GM19455 (cell line): Measurements from ENCODE around the gene DYRK1A.

Experiments used
- ATAC-seq: cut with Tn5 transposase; IDR thresholded peaks from one replicate; pipeline ENCODE4 v1.9.1; 2021; ENCODE audit not compliant: unreplicated experiment

DYRK1A gene

DNA sequence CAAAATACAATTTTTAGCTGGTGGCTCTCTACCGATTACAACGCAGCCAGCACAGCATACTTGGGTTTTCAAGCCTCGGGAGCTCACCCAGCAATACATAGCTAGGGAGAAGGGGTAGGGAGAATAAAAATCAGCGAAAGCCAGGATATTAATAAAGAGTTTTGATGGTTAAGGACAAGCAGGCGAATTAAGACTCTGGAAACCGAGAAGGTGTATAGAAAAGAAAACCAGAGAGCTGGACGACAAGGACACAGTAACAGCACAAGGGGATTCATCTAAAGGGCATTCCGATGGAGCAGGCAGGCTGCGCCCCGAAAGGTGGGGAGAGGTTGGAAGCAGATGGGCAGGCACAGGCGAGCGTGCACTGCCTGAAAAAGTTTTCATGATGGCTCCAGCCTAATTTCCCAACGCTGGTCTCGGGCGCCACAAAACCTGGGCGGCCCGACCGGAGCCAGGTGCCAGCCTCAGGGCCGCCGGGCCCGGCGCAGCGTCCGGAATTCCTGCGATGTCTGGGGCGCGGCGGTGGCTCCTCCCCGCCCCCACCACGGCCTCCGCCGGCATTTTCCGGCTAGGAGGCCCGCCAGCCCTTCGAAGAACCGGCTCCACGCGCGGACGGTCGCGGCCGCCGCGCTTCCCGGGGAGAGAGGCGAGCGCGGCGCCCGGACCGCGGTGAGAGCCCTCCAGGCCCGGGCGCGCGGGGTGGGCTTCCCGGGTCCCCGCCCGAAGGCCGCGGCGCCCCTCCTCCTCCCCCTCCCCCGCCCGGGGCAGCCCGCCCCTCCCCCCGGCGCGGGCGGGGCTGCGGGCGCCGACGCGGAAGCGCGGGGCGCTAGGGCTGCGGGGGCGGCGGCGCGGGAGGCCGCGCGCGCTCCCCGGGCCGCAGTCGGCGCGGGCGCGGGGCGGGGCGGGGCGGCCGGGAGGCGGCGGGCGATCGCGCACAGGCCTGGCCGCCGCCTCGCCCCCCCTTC is 774 bp upstream of the DYRK1A start:
- ATAC-seq = peak; percentile 32

DNA sequence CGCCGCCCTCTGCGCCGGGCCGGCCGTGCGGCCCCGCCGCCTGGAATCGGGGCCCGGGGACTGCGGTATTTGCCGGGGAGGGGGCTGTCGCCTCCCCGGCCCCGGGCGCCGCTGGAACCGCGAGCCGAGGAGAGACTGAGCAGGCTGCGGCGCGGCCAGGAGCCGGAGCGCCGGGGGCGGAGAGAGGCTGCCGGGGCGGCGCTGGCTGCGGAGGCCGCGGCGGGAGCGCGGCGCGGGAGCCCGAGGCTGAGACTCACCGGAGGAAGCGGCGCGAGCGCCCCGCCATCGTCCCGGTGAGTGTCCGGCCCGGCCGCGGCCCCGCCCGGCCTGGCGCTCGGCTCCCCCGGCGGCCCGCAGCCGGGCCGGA is 746 bp downstream of the DYRK1A start:
- ATAC-seq = no peak

DNA sequence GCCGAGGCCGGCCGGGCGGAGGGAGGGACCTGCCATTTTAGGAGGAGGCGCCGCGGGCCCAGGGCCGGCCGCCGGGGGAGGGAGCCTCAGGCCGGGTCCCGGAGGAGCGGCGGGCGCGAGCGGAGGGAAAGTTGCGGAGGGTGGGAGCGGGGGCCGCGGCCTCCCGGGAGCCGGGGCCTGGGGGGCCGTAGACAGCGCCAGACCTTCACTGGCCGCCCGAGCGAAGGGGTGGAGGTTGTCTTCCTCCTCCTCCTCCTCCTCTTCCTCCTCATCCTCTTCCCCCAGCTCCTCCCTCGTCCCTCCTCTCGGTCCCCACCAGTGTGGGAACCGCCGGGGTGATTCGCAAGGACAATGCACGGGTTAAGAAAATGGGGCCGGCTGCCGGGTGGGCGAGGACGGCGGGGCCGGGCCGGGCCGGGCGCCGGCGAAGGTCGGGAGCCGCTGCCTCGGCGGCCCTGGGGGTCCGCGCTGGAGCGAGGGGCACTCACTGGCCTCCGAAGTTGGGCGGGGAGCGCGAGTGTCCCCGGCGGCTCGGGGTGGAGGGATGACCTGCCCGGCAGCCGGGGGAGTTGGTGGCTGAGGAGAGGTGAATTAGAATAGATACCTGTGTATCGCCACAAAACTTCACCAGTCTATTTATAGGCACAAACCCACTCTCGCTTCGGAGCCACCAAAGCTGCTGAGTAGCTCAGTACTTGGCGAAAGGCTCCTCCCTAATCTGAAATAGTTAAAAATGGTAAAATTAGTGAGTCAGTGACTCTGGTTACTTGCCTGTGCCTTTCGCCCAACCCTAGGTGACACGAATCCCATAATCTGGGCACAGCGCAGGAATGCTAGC is 1.3 kb downstream of the DYRK1A start:
- ATAC-seq = no peak

DNA sequence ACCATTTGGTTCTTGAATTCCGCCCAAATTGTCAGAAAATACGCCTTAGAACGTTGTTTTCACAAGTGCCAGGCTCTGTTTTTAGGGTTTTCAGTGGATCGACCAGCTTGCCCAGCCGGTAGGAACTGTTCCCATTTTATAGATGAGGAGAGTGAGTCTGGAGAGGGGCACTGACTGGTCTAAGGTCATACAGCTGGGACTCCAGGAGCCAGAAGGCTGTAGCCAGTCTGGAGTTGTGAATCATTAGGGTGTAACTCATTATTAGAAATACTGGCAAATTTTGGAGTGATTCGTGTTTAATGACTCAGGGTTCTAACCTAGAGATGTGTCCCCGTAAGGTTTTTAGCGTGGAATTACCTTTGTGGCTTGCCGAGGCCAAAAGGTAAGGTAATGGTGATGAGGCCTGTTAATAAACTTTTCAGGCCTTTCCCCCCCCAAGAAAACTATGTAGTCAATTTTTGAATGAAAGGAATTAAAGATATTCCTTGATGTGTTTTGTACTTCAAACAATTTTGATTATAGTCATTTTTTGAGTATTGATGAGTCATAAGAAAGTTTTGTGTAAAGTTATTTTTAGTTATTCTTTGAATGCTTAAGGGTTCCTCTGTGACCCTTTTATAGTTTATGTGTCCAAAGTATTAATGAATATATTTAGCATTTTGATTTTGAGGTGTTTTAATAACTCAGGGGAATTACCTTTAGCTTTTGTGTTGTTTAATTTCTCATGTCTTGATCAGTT is 2.1 kb downstream of the DYRK1A start:
- ATAC-seq = no peak

DNA sequence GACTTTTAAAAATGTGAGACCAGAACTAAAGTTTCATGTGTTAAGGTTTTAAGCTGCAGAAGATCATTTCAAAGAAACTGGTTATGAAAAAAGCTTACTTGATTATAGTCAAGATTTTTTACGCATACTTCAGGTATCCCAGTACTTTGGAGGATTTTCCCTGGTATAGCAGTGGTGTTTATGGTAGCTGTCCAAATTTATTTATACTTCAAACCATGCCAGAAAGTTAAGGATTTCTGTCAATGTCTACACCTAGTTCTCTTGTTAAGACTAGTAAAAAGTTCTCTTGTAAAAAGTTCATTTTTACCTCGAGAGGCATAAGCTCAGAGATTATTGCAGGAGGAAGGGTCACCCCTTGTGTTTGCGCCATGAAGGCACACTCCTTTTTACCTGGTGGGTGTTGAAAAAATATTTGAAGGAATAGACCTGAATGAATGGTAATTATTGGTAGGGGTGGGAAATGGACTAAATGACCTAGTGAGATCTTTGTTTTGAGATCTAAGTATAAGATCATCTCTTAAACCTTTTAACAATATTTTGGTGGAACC is 2.8 kb downstream of the DYRK1A start:
- ATAC-seq = no peak

DNA sequence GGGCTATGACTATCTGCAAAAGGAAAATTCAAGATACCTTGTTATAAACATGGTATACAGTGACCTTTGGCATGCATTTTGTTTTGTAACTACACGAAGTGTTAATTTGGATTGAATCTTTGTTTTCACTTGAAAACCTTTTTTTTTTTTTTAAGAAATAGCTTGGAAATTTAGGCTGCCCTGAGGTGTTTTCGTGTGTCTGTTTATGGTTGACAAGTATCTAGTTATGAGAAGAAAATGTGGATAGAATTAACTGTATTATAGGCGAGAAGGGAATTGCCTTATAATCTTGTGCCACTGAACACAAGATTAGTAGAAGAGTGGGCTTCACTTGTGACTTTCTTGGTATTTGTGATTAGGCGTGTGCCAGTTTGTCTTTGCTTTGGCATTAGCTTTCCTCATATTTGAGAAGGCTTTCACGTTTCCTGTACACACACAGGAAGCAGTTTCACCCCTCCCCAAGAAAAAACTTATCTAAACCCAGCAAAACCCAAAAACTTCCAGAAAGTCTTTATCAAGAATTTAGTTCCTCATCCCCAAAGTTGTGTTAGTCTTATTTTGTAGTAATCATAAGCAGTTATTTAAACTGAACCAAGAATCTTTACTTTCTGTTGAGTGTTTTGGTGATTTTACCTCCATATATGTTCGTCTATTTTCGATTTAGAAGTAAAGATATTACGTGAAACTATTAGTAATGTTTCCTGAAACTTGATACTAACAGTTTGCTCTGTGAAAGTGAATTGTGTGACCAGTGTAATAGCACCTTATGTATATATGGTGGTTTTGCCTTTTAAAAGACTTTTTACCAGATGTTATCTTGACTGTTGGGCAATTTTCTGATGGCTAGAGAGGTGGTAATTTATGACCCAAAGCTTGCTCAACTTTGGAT is 3.8 kb downstream of the DYRK1A start:
- ATAC-seq = no peak

DNA sequence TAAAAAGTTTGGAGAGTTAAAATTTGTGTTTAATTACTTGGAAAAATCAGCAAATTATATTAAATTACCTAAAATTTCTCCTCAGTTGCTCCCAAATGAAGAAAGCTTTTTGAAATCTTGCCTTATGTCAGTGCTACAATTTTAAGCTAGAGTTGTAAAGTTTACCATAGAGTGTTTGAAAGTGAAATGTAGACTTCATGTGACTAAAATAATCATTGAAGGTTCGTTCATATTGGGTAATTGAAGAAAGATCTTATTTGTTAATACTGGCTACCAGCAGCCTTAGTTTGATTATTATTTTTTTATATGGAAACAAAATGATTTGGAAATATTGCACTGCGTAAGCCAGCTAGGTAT is 4.4 kb downstream of the DYRK1A start:
- no peak for ATAC-seq

DNA sequence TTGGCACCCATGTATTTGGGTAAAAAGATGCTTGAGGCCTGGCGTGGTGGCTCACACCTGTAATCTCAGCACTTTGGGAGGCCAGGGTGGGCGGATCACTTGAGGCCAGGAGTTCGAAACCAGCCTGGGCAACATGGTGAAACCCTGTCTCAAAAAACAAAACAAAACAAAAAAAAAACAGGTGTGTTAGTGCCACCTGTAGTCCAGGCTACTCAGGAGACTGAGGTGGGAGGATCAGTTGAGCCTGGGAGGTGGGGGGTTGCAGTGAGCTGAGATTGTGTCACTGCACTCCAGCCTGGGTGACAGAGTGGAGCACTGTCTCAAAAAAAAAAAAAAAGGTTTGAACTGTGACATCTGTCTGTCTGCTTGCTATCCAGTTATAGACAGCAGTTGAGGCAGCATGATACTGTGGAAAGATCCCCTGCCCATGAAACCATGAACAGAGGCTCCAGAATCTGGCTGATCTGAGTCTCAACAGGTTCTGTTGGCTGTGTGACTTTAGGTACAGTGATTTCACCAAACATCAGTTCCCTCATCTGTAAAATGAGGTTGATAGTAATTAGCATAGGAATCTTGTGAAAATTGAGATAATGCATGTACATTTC is 5.7 kb downstream of the DYRK1A start:
- no peak for ATAC-seq

DNA sequence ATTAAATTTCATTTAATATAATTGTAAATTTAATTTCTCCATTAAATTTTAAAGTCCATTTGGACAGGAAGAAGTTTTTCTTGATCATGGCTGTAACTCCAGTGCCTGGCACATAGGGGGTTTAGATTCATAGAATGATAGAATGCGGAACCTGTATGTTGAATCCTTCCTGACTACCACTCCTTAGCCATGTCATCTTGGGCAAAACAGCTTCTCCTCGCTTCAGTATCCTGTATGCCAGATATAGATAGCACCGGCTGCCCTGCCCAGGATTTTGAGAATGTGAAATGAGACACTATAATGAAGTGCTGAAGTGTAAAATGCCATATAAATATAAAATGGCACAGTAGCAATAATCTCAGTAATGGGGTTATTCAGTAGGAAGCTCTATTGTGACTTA is 6.4 kb downstream of the DYRK1A start:
- no peak for ATAC-seq

DNA sequence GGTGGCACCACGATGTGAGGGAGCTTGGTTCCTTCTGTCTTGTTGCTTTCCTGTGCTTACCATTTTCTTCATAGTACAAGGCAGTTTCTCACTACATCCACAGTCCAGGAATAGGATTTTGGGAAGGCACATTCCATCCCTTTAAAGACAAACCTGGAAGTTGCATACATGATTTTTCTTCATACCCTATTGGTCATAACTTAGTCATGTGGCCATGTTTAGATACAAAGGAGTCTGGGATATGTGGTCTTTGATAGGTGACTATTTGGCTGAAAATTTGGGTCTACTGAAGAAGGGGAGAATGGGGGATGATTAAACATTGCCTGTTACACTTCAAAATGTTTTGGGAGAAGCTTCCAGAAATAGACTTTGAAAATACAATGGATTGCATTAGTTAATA is 7.0 kb downstream of the DYRK1A start:
- no peak for ATAC-seq

DNA sequence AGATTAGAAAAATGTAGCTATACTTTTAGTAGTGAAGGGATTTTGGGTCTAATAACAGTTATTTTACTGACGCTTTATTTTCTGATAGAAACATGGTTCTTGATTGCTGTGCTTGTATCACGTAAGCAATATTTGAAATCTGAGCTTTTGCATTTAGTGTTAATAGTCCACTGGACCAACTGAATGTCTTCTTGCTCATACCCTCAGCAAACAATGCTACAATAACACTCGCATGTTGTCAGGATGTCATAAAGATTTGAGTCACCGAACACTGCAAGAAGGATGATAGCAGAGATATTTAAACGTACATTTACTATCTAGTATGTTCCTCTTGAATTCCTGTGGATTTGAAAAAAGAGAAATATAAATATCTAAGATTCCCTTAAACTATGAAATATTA is 7.5 kb downstream of the DYRK1A start:
- ATAC-seq = no peak

DNA sequence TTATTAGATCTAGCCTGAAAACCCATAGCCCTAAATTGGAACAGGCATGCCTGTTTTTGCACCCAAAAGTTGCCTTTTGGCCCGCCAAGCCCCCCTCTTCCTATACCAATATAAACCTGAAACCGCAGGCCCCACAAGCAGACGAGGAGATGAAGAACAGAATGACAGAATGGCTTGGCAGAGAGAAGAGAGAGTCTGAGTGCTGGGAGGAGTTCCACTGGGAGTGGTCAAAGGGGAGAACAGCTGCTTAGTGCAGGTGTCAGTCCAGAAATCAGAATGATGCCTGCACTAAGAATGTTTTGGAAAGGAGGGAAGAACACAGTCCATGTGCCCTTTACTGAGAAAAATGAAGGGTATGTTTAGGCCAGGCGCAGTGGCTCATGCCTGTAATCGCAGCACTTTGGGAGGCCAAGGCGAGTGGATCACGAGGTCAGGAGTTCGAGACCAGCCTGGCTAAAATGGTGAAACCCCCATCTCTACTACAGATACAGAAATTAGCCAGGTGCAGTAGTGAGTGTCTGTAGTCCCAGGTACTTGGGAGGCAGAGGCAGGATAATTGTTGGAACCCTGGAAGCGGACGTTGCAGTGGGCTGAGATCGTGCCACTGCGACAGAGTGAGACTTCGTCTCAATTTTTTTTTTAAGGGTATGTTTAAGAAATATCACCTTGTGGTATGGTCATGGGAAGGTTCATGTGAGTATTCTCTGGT is 9.4 kb downstream of the DYRK1A start:
- no peak for ATAC-seq

DNA sequence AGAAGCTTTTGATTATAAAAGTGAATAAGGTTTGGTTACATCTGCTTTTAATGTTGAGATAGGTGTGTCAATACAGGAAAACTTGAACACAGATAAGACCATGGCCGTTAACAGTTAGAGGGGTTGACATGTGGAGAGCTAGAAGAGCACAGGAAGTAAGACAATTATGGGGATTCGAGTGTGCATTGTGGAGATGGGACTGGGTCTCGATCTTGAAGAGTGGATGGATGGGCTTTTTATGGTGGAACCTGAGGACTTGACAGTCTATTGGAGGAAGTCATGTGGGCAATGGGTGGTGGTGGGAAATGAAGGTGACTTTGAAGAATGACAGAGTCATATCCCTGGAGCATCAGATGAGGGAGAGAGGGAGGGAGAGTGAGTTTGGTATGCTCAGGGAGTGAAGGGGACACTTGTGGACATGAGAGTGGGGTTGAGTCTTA is 12.1 kb downstream of the DYRK1A start:
- no peak for ATAC-seq

DNA sequence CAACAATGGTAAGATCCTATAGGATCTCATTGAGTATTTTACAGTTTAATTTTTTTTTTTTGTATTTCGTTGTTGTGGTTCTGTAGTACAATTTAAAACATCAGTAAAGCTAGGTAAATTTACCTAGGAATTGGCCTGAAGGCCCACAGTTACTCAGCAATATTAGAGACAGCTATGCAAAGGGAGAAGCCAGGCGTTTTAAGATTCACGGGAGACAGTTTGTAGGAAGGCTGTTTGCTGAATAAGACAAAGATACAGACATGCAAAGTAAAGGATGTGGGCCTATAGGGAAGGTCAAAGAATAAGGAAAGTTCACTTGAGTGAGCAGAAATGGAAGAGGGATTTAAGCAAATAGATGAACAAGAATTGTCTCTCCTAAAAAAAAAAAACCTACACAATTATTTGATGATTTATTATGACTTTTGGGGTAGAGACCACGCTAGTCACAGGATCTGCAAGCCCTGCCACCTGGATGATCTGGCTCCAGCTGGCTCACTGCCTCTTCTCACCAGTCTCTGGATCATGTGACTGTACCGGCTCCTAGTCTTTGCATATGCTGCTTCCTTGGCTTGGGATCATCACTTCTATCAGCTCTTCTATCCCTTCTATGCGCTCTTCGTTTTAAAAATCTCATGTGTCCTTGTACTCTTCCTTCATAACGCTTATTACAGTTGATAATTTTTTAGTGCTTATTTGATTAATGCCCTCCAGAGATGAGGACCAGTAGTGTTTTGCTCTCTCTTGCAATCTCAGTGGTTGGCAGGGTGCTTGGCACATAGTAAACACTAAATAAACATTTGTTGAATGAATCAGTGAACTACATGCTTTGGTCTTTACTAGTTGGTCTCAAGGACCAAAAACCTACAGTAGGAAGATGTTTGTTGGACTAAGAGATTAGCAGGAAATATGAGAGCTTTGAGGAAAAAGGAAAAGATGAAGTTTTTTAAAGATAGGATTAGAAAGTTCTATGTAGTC is 14.1 kb downstream of the DYRK1A start:
- no peak for ATAC-seq

DNA sequence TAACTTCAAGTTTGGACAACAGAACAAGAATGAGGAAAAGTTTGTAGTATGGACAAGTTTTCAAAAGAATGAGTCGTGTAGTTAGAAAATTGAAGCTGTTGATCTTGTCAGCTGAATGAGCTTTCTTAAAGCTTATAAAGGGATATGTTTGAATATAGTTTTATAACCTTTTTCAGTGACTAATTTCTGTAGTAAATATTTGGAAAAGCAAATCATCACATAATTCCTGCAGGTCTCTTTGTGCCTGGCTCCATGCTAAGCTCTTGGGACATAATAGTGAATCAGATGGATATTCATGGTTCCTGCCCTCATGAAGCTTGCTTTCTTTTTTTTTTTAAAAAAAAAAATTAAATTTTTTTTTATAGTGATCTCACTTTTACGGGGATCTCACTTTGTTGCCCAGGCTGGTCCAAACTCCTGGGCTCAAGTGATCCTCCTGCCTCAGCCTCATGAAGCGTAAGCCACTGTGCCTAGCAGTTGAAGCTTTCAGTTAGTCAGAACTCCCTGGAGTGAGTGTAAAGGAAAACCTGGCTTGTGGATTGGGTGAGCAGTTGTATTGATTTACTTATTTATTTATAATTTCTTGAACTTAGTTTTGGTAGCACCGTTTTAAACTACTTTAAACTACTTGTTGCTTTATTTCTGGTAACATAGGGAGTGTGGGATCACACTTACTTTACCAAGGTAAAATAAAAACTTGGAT is 15.5 kb downstream of the DYRK1A start:
- no peak for ATAC-seq

DNA sequence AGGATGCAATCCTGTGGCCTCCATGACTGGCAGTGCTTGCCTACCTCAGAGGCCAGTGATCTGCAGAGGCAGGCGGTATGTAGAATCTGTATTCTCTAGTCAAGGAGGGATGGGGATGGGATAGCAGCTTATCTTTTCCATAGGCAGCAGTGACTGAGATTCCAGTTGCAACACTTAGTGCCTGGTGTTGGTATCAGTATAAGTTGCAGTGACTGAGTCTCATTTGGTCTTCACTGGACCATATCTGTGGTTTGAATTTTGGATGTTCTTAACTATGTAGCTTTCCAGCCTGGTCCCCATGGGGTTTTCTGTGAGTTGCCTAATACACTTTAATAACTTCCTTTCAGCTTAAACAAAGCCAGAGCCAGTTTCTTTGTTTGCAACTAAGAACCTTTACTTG is 16.5 kb downstream of the DYRK1A start:
- ATAC-seq = no peak

DNA sequence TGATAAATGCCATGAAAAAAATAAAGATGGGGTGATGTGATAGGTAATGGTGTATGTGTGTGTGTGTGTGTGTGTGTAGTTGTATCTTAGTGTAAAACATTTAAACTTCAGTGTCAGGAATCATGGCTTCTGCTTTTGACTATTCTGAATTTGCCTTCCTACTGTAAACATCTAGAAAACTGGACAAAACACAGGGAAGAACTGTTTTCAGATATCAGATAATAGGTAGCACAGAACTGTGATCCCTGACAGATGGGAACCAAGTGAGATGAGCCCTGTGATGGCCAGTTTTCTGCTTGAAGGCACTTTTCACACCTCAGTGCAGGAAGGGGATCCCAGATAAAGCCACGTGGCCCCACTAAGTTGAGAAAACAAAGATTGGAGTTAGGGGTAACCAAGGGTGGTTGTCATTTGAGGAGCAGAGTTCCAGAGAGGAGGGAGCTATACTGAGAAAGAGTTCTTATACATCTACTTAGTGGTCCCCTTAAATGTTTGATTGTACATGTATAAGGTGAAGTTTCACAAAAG is 17.3 kb downstream of the DYRK1A start:
- ATAC-seq = no peak
